Gastrocnemius medialis (tissue), 4 donors: ENCODE data around the gene KATNA1.

Source experiments
- CTCF ChIP-seq, 5 experiments: fragments of 450-650 bp in 3 of 5; fragments of 200-600 bp in 2 of 5; sonication (generic) in 2 of 5; IDR thresholded peaks in 4 of 5; conservative IDR thresholded peaks in 1 of 5; 1 replicate in 4 of 5; 2 replicates in 1 of 5; pipeline ENCODE4 v1.5.1; 2016 to 2019; ENCODE audit warnings: antibody characterized with exemption in 5 of 5, mild to moderate bottlenecking in 3 of 5, moderate library complexity in 3 of 5
- POLR2A ChIP-seq, 2 donors: fragments of 450-650 bp; IDR thresholded peaks; one replicate each; pipeline ENCODE4 v1.6.1; 2017; ENCODE audit warnings: antibody characterized with exemption in 2 of 2, mild to moderate bottlenecking in 2 of 2, moderate library complexity in 2 of 2

- TF ChIP-seq CTCF (IDR thresholded peaks at IDR 0.05 in 4 of 5, conservative IDR thresholded peaks at IDR 0.05 in 1 of 5) (no peak), POLR2A (IDR thresholded peaks at IDR 0.05) (no peak)
These were observed 96.6 kb downstream of the KATNA1 start for GRCh38 chr6:149551920-149552319.
